ENCODE results near the gene GOLGA7B.

GOLGA7B gene

GRCh38 chr10:97849687-97850402 is at the start of gene GOLGA7B:
GOLGA7B (plus strand) TSS chr10:97849843; CDS start chr10:97850304, 461 bp downstream.
- in situ Hi-C loops (cut with HindIII; ENCODE audit: low sequenced_read_pairs) = loop anchor here (5.0 kb wide), 1 partner anchor 88 kb away; no protein-coding TSS in a partner anchor

- in situ Hi-C loops (cut with HindIII; ENCODE audit: low sequenced_read_pairs) = no loop called here
Measured at GRCh38 chr10:97800474-97800873, 49.2 kb upstream of the GOLGA7B start.

GRCh38 chr10:97801422-97801821 is 48.2 kb upstream of the GOLGA7B start:
- in situ Hi-C loops (cut with HindIII; ENCODE audit: low sequenced_read_pairs) = no loop called here

- in situ Hi-C loops (cut with HindIII; ENCODE audit: low sequenced_read_pairs) = no loop called here
Measured at GRCh38 chr10:97805096-97805884, 44.4 kb upstream of the GOLGA7B start.

GRCh38 chr10:97805949-97806348 is 43.7 kb upstream of the GOLGA7B start:
- in situ Hi-C loops (cut with HindIII; ENCODE audit: low sequenced_read_pairs) = no loop called here

GRCh38 chr10:97810446-97810845 is 39.2 kb upstream of the GOLGA7B start:
- in situ Hi-C loops (cut with HindIII; ENCODE audit: low sequenced_read_pairs) = no loop called here

- in situ Hi-C loops (cut with HindIII; ENCODE audit: low sequenced_read_pairs) = no loop called here
Measured at GRCh38 chr10:97811958-97812357, 37.7 kb upstream of the GOLGA7B start.

- in situ Hi-C loops (cut with HindIII; ENCODE audit: low sequenced_read_pairs) = no loop called here
Measured at GRCh38 chr10:97812696-97813095, 36.9 kb upstream of the GOLGA7B start.

GRCh38 chr10:97813311-97813710 is 36.3 kb upstream of the GOLGA7B start:
- in situ Hi-C loops (cut with HindIII; ENCODE audit: low sequenced_read_pairs) = no loop called here

GRCh38 chr10:97814996-97815395 is 34.6 kb upstream of the GOLGA7B start:
- in situ Hi-C loops (cut with HindIII; ENCODE audit: low sequenced_read_pairs) = no loop called here

- in situ Hi-C loops (cut with HindIII; ENCODE audit: low sequenced_read_pairs) = no loop called here
Measured at GRCh38 chr10:97816609-97817008, 33.0 kb upstream of the GOLGA7B start.

GRCh38 chr10:97818572-97818971 is 31.1 kb upstream of the GOLGA7B start:
- in situ Hi-C loops (cut with HindIII; ENCODE audit: low sequenced_read_pairs) = no loop called here

GRCh38 chr10:97820096-97820704 is 29.4 kb upstream of the GOLGA7B start:
- in situ Hi-C loops (cut with HindIII; ENCODE audit: low sequenced_read_pairs) = no loop called here

GRCh38 chr10:97821308-97822038 is 28.2 kb upstream of the GOLGA7B start:
- in situ Hi-C loops (cut with HindIII; ENCODE audit: low sequenced_read_pairs) = no loop called here

- in situ Hi-C loops (cut with HindIII; ENCODE audit: low sequenced_read_pairs) = no loop called here
Measured at GRCh38 chr10:97822261-97822687, 27.4 kb upstream of the GOLGA7B start.

- in situ Hi-C loops (cut with HindIII; ENCODE audit: low sequenced_read_pairs) = no loop called here
Measured at GRCh38 chr10:97823734-97824133, 25.9 kb upstream of the GOLGA7B start.

- in situ Hi-C loops (cut with HindIII; ENCODE audit: low sequenced_read_pairs) = no loop called here
Measured at GRCh38 chr10:97825020-97825760, 24.5 kb upstream of the GOLGA7B start.

GRCh38 chr10:97826892-97827291 is 22.8 kb upstream of the GOLGA7B start:
- in situ Hi-C loops (cut with HindIII; ENCODE audit: low sequenced_read_pairs) = no loop called here

GRCh38 chr10:97827702-97828291 is 21.8 kb upstream of the GOLGA7B start:
- in situ Hi-C loops (cut with HindIII; ENCODE audit: low sequenced_read_pairs) = no loop called here

- in situ Hi-C loops (cut with HindIII; ENCODE audit: low sequenced_read_pairs) = no loop called here
Measured at GRCh38 chr10:97828721-97829120, 20.9 kb upstream of the GOLGA7B start.
